Globus pallidus (tissue), 1 donor: Measurements from ENCODE around the gene ADARB1.

Experiments used
- DNase-seq: peaks from one replicate; pipeline ENCODE4 v3.0.0-alpha.2; 2015; ENCODE audit warnings: low spot score

Gene ADARB1

DNA sequence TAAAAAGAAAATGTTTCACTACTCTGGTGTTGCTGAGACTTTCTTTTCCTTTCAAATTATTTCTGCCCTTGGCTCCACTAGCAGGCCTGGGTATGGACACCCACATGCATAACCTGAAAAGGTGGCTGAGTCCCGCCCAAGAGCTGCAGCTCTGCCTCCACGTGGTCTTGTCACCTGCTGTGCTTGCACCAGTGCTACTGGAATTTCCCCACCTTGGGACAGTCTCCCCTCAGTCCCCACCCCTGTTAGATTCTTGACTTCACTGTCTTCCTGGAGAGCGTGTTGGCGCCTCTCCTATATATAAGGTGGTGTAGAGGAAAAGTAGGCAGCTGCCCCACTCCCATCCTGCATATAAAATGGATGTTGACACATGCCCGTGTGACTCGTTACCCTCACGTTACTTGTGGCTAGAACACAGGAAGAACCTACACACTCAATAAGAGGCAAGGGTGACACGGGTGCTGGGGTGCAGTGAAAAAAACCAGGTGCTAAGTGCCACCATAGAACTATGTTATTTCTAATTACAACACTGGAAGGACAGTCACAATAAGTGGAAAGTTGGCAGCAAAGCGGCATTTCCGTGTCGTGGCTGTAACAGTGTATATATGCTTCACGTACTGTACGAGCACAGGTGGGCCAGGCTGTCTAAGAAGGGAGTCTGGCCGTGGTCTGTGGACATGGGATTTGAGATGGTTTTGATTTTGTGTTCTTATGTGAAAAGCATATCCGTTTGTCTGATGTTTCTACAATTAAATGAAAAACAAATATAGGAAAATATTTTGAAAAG is 152.4 kb downstream of the ADARB1 start:
- DNase-seq = no peak

DNA sequence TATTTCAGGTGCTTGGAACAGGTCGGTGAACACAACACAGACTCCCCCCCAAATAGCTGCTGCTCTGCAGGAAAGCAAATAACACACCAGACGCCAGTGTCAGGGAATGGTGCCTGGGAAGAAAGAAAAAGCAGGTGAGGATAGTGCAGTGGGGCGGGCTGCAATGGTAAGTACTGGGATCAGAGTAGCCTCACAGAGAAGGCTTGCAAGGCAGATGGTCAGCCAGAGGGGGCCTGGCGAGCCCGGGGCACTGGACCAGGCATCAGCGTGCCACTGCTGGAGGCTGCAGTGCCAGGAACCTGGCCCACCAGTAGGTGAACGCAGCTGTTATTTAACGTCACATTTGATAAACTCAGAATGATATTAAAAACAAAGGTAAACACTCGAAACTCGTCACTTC is 153.4 kb downstream of the ADARB1 start:
- DNase-seq = no peak

DNA sequence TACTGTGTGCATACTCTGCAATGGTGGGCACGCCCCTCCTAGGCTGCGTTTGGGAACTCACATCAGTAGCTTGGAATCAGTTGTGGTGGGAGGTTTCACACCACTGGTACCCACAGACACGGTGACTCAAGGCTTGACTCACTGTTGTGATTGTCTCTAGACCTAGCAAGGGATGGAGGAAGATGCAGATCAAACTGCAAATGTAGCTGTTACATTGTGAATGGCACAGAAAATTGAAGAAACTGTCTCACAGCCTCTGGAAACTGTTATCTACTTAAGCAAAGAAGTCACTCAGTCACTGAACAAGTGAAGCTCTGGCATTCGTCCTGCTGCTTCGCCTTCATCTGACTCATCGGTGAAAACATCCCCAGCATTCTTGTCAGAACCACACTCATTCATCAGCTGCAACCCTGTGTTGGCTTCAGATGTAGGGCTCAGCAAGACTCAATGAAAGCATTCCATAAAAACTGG is 153.8 kb downstream of the ADARB1 start:
- DNase-seq = no peak

DNA sequence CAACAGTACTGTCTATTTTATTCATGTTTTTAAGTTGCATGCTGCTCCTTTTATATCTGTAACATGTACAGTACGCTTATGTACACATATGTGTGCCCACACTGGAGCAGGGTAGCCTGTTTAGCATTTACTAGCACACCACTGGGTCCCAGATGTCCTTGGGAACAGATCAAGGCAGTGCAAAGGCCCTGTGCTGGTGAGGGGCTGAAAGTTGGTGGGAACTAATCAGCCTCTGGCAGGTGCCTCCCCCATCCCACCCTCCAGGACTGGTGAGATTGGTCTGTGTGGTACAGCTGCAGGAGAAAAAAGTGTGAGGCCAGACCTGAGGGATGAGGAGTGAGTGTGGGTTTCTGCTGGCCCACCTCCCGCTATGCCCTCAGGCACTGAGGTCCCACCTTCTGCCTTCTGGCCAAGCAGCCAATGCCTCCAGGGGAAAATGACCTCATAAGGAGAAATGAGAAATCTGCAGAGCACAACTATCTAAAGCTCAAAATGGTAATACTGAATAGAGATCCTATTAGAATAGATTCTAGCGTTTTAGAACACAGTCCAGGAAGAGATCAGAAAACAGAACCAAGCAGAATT is 154.4 kb downstream of the ADARB1 start:
- DNase-seq = no peak

DNA sequence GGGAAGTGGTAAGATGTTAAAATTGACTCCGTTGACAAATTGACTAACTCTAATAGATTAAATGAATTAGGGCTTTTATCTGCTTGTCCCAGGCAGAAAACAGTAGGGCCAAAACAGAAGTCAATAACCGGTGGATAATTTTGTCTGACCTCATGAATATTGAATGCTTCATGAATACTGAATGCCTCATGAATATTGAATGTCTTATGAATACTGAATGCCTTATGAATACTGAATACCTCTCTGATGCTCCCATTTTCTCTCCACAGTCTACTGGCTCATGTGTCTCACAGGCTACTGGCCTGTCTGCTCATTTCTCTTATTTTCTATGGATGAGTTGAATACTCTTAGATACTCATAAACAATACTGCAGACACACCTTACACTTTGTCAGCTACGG is 157.3 kb downstream of the ADARB1 start:
- DNase-seq = no peak

DNA sequence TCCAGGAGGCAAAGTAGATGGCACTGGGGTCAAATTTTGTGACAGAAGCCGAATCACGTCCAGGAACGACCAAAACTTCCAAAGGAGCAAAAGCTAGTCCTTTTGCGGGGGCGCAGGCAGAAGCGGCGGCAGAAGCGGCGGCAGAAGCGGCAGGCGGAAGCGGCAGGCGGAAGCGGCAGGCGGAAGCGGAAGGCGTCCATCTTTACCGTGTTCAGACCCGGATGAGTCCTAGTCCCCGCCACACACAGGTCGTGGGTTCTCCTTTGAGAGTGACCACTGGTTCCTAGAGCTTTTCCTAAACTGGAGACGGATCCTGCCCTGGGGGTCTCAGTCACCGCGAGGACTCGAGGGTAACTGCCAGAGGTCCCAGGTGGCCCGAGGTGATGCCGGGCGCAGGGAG is 159.7 kb downstream of the ADARB1 start:
- DNase-seq = no peak

DNA sequence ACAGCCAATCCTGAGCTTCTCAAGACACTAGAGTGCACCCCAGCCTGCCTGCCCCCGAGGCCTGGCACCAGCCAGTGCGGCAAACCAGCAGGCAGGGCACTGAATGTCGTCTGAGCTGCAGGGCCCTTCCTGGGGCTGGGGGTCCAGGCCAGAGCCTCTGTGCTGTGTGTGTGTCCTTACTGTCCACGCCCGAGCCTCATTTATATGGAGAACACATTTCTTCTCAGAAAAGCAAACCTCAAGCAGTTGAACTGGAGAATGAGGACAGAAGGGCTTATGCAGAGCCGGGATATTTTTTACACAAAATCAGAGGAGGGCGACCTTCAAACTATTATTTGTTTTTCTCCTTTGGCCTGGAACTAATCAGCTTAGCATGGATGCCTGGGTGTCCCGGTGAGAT is 160.6 kb downstream of the ADARB1 start:
- DNase-seq = no peak

DNA sequence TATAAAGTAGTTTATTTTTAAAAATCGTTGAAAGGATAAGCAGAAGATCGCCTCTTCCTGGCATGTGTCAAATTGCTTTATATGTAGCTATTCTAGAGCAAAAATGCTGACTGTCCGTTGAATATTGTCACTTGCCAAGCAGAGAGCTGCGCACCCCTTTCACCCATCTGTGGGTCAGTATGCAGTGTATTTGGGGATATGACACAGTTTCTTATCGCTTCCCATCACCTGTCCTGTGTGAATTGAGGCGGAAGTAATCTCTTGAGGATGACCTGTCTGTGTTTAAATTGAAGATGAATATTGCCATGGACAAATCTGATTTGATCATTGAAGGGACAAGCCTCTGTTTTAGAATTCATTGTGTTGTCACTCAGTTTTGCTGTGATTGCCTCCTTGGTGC is 161.1 kb downstream of the ADARB1 start:
- DNase-seq = no peak

DNA sequence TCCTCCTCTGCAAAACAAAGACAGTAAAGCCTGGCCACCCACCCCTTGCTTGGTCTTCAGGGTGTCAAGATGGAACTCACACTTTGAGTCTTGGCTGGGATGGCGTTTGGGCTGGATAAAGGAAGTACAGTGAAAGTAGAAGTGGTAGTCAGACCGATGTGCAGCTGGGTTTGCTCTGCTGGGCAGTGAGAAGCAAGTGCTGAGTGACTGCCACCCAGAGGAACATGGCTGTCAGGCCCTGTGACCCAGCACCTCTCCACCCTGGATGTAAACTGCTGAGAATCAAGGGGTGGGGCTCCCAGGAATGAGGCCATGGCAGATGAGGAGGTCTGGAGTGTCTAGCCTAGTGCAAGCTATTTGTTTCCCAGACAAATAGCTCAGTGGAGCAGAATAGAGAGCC is 162.1 kb downstream of the ADARB1 start:
- no peak for DNase-seq

DNA sequence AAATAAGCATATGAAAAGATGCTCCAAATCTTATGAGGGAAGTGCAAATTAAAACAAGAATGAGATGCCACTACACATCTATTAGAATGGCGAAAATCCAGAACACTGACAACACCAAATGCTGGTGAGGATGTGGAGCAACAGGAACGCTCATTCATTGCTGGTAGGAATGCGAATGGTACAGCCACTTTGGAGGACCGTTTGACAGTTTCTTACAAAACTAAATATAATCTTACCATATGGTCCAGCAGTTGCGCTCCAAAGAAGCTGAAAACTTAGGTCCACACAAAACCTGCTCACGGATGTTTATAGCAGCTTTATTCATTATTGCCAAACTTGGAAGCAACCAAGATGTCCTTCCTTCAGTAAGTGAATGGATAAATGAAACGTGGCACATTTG is 163.0 kb downstream of the ADARB1 start:
- no peak for DNase-seq

DNA sequence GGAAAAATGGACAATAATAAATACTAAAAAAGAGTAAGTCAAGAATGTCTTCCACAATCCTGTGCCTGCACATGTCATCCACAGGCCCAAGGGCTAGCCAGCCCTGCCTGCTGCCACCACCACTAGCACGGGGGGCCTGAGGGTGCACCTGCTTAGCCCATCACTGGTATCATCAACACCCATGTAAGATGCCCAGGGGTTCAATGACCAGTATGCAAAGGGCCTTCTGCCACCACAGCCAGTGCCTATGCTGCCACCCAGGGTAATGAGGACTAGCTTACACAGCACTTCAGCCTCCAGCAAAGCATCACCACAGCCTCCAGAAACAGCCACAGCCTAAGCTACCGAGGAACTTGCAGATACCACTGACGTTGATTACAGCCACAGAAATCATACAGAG is 167.0 kb downstream of the ADARB1 start:
- DNase-seq = no peak

DNA sequence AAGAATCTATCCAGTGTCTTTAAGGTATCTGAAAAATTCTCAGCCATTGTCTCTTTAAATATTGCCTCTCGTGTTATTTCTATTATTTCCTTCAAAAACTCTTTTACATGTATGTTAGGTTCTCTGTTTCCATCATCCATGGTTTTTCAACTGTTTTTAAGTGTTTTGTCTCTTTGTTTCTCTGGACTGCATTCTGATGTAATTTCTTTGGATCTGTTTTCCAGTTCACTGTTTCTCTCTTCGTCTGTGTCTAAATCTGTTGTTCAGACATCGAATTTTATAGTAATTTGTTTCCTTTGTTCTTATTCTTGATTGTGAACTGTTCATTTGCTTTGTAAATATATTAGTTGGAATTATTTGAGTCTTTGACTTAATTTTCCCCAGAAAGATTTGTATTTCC is 169.2 kb downstream of the ADARB1 start:
- DNase-seq = no peak

DNA sequence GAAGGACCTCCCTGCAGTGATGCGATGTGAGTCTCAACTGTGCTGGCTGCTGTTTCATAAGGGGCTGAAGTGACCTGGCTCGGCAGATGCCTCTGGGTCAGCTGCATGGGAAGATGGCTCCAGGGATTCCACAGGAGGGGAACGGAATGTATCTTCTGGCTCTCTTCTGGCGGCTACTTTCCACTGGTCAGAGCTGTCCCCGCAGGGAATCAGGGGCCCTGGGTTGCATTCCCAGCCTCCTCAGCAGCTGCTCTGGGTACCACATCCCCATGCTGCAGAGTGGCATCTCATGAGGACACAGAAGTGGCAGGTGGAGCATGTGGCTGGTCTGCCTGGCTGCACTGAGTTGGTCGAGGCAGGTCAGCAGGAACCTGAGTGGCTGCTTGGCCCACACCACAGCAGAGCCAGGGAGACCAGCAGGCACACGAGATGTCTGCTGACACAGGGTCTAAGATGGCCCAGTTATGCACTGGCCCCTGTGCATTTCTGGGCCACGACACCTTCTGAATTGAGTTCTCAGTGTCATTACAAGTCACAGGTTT is 170.5 kb downstream of the ADARB1 start:
- no peak for DNase-seq

DNA sequence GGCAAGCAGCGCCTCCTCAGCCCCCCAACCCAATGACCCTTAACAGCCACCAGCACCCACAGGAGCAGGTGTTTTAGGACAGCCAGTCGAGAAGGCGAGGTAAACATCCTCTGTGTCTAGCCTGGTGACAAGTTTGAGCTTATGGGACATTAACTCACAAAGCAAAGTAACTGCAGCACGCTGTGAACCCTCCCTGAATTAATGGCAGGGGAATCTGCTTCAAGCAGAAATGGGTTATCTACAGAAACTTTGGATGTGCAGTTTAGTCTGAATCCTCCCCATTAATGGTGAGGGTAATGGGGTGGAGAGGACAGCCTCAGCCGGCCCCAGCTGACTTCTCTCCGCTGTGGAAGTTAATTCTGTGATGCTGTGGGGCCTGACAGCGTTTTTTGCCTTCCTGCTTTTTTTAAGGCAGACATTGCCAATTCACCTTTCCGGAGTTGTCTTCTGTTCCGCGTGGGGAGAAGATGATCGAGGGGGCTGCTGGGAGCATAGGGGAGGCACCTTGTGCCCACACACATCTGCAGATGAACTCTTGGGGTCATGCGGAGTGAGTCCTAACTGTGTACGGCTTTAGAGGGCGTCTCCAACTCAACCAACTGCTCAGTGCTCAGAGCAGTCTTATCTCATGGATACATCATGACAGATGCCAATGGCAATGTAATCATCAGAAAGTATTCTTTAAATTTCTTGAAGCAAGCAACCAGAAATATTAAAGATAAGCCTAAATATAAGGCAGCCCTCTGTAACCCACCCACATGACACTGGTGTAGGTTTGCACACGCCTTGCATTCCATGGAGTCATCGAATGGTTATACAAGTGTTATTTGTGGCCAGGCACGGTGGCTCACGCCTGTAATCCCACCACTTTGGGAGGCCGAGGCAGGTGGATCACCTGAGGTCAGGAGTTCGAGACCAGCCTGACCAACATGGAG is 172.3 kb downstream of the ADARB1 start:
- no peak for DNase-seq

DNA sequence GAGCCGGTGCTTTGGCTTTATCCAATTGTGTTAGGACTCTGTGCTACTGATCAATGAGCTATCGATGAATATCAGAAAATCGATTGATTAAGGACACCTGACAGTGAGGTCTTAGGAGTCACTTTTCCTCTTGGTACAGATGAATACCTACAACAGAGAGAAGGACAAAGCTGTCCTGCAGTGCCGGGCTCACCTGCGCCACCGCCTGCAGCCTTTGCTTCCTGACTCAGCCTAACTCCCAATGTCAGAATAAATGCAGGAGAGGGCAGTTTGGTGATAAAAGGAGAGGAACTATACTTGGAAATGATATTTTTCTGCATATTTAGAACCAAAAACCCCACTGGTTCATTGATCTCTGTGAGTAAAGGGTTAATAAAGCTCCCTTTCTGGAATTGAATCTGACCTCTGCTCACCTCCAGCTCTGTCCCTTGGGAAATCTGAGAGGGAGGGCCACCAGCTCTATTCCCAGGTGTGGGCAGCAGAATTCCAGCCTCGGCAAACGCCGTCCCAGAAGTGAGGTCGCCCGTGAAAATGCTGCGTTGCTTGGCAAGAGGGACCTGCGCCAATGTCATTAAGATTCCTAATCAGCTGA is 174.0 kb downstream of the ADARB1 start:
- DNase-seq = no peak

DNA sequence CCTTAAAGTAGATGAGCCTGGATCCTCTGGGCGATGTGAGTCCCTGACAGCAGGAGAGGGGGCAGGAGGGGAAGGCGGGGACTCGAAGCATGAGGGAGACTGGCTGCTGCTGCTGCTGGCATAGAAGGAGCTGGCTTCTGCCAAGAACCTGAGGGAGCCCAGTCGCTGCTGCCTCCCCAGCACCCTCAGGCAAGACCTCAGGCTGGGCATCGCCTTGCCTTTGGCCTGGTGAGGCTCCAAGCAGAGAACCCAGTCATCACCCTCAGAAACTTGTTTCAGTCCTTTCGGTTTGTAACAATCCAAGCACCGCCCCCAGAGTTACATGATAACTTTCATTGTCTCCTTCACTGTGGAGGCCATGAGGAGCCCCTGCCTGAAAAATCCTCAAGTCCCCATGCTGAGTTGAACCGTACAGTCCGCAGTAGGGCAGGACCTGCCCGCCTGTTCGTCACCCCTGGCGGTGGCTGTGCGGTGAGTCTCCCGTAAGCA is 174.6 kb downstream of the ADARB1 start:
- DNase-seq = peak; percentile 21

DNA sequence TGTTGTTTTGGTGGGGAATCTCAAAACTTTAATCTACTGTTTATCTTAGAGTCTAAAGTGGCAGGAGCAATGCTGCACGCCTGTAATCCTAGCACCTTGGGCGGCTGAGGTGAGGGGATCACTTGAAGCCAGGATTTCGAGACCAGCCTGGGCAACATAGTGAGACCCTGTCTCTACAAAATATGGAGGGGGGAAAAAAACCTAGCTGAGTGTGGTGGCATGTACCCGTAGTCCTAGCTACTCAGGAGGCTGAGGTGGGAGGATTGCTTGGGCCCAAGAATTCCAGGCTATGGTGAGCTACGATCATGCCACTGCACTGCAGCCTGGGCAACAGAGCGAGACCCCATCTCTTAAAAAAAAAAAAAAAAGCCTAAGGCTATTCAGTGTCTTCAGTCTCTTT is 175.2 kb downstream of the ADARB1 start:
- DNase-seq = no peak

DNA sequence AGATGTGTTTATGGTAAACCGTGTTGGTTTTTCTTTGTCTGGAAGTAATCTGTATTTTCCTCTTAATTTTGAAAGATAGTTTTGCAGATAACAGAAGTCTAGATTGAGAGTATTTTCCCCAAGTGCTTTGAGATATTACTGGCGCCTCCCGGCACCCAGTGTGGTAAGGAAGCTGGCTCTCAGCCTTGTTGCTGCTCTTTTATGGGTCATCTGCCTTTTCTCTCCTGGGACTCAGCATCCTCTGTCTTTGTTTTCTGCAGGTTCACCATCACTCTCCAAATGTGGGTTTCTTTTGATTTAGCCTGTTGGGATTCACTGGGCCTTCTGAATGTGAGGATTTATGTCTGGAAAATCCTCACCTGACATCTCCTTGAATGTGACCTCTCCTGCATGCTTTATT is 175.9 kb downstream of the ADARB1 start:
- DNase-seq = no peak

DNA sequence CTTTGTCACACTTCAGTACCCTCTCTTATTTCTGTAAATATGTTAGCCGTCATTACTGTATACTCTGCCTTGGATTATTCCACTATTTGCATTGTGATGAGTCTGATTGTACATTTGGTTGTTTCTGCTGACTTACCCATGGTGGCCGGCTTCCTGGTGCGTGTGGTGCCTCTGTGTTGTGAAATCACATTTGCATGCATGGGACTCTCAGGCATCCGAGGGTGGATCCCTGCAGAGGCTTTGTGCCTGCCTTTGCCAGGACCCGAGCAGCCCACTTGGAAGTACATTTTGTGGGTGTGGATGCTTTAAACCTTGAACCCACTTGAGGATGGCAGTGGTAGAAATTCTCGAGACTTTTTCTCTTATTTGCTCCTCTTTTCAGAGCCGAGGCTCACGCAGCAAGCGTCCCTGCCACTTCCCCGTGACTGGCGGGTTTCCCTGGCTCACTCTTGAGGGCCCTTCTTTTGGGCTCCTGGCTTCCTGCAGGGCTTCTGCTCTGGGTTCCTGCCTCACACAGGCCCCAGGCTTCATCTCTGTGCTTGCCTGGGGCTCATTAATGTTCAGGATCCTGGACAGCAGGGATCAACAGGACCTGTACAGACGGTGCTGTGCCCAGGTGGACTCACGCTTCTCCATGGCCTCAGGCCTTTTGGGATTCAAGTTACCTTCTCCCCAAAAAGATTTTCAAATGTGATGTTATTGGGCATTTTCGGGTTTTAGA is 176.7 kb downstream of the ADARB1 start:
- DNase-seq = no peak

DNA sequence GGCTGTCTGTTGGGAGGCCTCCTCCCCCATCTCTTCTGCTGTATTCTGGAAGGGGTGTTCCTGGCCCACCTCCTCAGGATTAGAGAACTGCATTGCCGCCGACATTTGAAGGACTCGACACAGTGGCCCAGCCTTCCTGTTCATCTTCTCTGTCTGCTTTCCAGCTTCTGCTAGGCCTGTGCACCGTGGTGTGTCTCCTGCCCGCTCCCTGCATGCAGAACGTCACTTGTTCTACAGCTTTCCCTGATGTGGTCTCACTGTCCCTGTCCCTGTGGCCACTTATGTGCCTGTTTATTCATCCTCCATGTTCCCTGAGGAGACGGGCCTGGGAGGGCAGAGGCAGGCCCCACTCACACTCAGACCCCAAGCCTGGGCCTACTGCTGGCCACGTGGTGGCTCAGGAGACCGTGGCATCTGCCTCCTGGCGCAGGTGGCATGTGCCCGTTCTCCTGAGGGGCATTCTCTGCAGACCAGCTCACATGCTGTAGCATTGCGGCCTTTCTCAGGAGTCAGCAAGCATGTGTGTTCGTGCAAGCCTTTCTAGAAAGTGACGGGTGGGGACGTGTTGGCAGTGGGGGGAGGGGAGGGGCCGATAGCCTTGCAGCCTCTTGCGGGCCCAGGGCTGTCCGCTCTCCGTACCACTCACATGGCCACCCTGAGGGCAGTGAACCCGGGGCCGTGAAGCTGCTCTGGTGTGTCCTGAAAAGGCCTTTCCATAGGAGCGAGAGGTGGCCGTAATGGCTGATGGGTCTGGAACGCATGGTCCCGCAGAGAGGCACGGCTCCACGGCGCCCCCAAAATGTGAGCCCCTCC is 177.5 kb downstream of the ADARB1 start:
- DNase-seq = no peak
